ENCODE measurements around the gene TRIM33. TPM values are rescaled to one million over a fixed set of nuclear protein-coding genes. Genes with fewer than 3 reads are reported as not detected.

The TRIM33 gene
- total RNA-seq, 1 donor from 2014 or later, result 29.1 TPM

DNA sequence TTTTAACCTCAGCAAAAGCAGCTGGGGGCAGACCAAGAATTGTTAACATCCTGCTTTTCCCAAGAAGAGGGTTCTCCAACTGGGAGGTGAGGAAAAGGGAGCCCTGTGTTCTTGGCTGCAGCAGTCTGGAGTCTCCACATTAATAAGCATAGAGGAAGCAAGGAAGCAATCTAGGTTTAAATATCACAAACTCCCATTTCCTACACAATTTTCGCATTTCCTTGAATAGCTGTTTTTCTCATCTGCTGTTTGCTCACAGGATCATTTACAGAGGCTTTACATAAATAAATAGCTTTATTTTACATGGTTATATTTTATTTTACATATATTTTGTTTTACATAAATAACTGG lies 124.0 kb downstream of the TRIM33 start:
- H3K36me3 ChIP-seq (ENCODE audit: control insufficient read depth, insufficient read depth, low read length), result no peaks in the 10 kb centered on the region
- DNase-seq (ENCODE audit: low read depth), result no peak
- TF ChIP-seq, protein P1, sequence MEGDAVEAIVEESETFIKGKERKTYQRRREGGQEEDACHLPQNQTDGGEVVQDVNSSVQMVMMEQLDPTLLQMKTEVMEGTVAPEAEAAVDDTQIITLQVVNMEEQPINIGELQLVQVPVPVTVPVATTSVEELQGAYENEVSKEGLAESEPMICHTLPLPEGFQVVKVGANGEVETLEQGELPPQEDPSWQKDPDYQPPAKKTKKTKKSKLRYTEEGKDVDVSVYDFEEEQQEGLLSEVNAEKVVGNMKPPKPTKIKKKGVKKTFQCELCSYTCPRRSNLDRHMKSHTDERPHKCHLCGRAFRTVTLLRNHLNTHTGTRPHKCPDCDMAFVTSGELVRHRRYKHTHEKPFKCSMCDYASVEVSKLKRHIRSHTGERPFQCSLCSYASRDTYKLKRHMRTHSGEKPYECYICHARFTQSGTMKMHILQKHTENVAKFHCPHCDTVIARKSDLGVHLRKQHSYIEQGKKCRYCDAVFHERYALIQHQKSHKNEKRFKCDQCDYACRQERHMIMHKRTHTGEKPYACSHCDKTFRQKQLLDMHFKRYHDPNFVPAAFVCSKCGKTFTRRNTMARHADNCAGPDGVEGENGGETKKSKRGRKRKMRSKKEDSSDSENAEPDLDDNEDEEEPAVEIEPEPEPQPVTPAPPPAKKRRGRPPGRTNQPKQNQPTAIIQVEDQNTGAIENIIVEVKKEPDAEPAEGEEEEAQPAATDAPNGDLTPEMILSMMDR (IDR thresholded peaks at IDR 0.05; ENCODE audit: insufficient read depth, low read length, poor library complexity, severe bottlenecking), result no peak
- H3K27me3 ChIP-seq (ENCODE audit: control insufficient read depth, insufficient read depth, low read length), result no peaks in the 10 kb centered on the region
- H3K4me3 ChIP-seq (ENCODE audit: low read depth, low read length), result no peak overlapping the region

DNA sequence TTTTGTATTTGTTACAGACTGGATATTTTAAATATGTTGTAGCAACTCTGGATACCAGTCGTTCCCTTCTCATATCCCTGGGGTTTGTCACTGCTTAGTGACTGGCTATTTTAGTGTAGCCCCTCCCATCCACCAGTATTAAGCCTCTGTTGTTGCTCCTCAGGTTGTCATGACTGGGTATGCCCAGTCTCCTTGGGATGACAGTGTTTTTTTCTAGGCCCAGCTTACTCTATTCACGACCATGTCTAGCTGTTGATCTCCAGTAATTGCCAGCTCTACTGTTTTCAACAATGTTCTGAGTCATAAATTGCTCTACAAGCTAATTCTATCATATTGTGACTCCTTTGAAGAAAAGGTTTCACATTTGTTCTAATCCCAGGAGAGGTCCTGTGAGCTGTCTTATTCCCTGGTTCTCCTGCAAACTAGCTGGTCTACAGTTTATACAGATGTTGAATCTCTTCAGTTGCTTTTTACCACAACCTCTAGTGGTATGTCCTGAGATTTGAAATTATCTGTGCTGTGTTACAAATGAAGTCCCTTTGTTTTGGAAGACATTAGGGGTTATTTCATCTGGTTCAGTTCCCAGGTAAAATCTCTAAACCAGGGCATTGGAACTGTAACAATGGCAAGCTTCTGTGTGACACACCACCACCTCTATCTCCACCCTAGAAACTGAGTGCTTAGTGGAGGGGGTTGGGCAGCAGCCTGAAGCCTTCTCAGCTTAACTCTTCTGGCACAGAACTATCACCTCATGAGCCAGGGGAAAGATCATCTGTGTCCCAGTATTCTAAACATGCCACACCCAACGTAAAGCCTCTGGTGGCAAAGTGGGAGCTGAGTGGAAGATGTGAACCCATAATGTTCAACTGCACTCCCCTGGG lies 124.6 kb downstream of the TRIM33 start:
- DNase-seq (ENCODE audit: low read depth), result no peak
- Histone ChIP-seq H3K27me3 (ENCODE audit: control insufficient read depth, insufficient read depth, low read length) (no peaks in the 10 kb centered on the region), H3K4me3 (ENCODE audit: low read depth, low read length) (no peak overlapping the region)

DNA sequence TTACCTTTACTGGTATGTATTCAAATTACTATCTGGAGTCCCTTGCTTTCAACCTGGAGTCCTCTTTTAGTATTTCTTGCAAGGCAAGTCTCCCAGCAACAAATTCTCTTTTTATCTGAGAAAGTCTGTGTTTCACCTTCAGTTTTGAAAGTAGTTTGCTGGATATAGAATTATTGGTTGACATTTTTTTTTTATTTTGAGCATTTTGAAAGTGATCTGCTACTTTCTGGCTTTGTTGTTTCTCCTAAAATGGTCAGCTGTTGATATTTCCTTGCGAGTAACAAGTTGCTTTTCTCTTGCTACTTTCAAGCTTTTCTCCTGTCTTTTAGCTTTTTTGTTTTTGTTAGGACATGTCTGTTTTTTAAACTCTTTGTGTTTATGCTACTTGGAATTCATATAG lies 126.1 kb downstream of the TRIM33 start:
- Histone ChIP-seq H3K4me3 (ENCODE audit: low read depth, low read length) (no peak overlapping the region), H3K36me3 (ENCODE audit: control insufficient read depth, insufficient read depth, low read length) (no peaks in the 10 kb centered on the region), H3K27me3 (ENCODE audit: control insufficient read depth, insufficient read depth, low read length) (no peaks in the 10 kb centered on the region)
- DNase-seq (ENCODE audit: low read depth), result no peak
- TF ChIP-seq, protein P1 (IDR thresholded peaks at IDR 0.05; ENCODE audit: insufficient read depth, low read length, poor library complexity, severe bottlenecking), result no peak

More for the DNA sequence above, 124.6 kb downstream of the TRIM33 start:
- TF ChIP-seq, protein P1 (IDR thresholded peaks at IDR 0.05; ENCODE audit: insufficient read depth, low read length, poor library complexity, severe bottlenecking), result no peak
- no peaks in the 10 kb centered on the region for H3K36me3 ChIP-seq (ENCODE audit: control insufficient read depth, insufficient read depth, low read length)

DNA sequence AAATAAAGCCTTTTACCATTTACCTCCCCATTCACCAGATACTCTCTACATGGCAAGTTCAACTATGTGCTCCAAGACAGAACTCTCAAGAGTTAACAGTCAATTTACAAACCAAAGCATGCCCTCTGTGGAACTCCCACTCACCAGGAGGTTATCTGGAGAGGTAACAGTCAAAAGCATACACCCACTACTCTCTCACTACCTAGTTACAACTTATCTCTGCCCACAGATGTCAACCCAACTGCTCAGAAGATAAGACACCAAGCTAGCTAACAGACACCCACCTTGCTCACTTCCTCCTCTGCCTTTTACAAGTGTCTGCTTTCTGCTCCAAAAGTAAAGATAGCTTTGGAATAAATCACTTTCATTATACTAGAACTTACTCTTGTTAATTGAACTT lies 131.0 kb downstream of the TRIM33 start:
- no peaks in the 10 kb centered on the region for H3K36me3 ChIP-seq (ENCODE audit: control insufficient read depth, insufficient read depth, low read length)
- no peak overlapping the region for H3K4me3 ChIP-seq (ENCODE audit: low read depth, low read length)
- no peaks in the 10 kb centered on the region for H3K27me3 ChIP-seq (ENCODE audit: control insufficient read depth, insufficient read depth, low read length)
- TF ChIP-seq, protein P1 (IDR thresholded peaks at IDR 0.05; ENCODE audit: insufficient read depth, low read length, poor library complexity, severe bottlenecking), result no peak
- DNase-seq (ENCODE audit: low read depth), result no peak

DNA sequence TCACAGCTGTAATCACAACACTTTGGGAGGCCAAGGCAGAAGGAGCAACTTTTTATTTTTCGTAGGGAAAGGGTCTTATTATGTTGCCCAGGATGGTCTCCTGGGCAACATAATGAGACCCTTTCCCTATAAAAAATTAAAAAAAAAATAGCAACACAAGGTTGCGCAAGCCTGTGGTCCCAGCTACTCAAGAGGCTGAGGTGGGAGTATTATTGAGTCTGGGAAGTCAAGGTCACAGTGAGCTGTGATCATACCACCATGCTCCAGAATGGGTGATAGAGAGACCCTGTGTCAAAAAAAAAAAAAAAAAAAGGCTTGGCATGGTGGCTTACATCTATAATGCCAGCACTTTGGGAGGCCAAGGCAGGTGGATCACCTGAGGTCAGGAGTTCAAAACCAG lies 131.6 kb downstream of the TRIM33 start:
- Histone ChIP-seq H3K27me3 (ENCODE audit: control insufficient read depth, insufficient read depth, low read length) (no peaks in the 10 kb centered on the region), H3K4me3 (ENCODE audit: low read depth, low read length) (no peak overlapping the region), H3K36me3 (ENCODE audit: control insufficient read depth, insufficient read depth, low read length) (no peaks in the 10 kb centered on the region)
- TF ChIP-seq, protein P1 (IDR thresholded peaks at IDR 0.05; ENCODE audit: insufficient read depth, low read length, poor library complexity, severe bottlenecking), result no peak
- DNase-seq (ENCODE audit: low read depth), result no peak

DNA sequence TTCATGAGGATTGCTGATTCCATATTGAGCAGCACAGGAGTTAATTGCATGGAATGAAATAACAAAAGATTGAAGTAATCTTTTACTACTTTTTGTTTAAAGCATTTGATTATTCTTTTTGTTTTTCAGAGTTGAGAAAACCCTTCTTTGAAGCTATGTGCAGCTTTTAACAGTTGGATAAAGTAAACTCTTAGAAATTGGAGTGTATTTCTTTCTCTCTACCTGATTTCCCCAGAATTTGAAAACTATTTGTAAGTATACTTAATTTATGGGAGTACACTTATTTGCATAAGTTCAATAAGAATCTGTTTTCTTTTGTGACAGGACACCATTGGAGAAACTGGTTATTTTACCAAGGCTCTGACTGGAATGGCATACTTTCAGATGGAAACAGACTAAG lies 133.6 kb downstream of the TRIM33 start:
- no peaks in the 10 kb centered on the region for H3K36me3 ChIP-seq (ENCODE audit: control insufficient read depth, insufficient read depth, low read length)
- TF ChIP-seq, protein P1 (IDR thresholded peaks at IDR 0.05; ENCODE audit: insufficient read depth, low read length, poor library complexity, severe bottlenecking), result no peak
- no peak for DNase-seq (ENCODE audit: low read depth)
- no peaks in the 10 kb centered on the region for H3K27me3 ChIP-seq (ENCODE audit: control insufficient read depth, insufficient read depth, low read length)
- H3K4me3 ChIP-seq (ENCODE audit: low read depth, low read length), result no peak overlapping the region
